Measurements from ENCODE around the gene HECA.
"Not testable (repeated sequence)": the region's sequence is repeated elsewhere in the genome, so short reads cannot be mapped to it uniquely, and the experiment has no call there.

The HECA gene

DNA sequence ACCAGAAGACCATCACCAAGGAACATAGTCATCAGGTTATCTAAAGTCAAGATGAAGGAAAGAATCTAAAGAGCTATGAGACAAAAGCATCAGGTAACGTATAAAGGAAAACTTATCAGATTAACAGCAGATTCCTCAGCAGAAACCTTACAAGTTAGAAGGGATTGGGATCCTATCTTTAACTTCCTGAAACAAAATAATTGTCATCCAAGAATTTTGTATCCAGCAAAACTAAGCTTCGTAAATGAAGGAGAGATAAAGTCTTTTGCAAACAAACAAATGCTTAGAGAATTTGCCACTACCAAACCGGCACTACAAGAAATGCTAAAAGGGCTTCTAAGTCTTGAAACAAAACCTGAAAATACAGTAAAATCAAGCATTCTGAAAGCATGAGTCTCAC is 71.0 kb downstream of the HECA start:
- no peak for DNase-seq (ENCODE audit: low spot score)

DNA sequence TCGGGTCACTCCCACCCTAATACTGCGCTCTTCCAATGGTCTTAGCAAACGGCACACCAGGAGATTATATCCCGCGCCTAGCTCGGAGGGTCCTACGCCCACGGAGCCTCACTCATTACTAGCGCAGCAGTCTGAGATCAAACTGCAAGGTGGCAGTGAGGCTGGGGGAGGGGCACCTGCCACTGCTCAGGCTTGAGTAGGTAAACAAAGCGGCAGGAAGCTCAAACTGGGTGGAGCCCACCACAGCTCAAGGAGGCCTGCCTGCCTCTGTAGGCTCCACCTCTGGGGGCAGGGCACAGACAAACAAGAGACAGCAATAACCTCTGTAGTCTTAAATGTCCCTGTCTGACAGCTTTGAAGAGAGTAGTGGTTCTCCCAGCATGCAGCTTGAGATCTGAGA is 75.9 kb downstream of the HECA start:
- not testable (repeated sequence) for DNase-seq (ENCODE audit: low spot score)

GRCh38 chr6:139212460-139212859 is 77.6 kb downstream of the HECA start:
- DNase-seq (ENCODE audit: low spot score): not testable (repeated sequence)

DNA sequence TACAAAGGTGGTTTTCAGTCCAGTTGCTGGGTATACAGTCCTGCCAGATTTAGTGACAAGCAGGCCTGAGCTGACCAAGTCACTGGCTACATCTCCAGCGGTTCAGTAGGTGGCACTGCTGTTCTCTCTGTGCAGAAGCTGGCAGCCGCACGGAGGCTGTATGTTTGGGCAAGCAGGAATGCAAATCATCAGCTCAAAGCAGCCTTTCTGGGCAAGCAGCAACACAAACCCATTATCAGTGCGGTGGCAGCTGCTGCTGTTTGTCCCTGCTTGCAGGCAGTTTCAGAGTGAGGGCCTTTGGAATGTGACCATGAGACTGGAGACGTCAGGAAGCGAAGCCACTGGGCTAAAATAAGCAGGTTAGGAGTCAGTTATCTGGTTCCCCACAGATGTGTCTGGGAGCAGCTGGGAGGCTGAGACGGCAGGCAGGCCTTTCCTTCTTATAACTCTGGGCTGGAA is 84.4 kb downstream of the HECA start:
- DNase-seq (ENCODE audit: low spot score): peak; percentile 96

- no peak for DNase-seq (ENCODE audit: low spot score)
Measured at GRCh38 chr6:139219746-139220145, 84.9 kb downstream of the HECA start.

GRCh38 chr6:139228387-139228786 is 93.5 kb downstream of the HECA start:
- DNase-seq (ENCODE audit: low spot score): not testable (repeated sequence)

Measured in Ammon's horn (tissue), 1 donor.